ENCODE measurements around the gene FPR1.
"Not testable (repeated sequence)": the region's sequence is repeated elsewhere in the genome, so short reads cannot be mapped to it uniquely, and the experiment has no call there.

The FPR1 gene

DNA sequence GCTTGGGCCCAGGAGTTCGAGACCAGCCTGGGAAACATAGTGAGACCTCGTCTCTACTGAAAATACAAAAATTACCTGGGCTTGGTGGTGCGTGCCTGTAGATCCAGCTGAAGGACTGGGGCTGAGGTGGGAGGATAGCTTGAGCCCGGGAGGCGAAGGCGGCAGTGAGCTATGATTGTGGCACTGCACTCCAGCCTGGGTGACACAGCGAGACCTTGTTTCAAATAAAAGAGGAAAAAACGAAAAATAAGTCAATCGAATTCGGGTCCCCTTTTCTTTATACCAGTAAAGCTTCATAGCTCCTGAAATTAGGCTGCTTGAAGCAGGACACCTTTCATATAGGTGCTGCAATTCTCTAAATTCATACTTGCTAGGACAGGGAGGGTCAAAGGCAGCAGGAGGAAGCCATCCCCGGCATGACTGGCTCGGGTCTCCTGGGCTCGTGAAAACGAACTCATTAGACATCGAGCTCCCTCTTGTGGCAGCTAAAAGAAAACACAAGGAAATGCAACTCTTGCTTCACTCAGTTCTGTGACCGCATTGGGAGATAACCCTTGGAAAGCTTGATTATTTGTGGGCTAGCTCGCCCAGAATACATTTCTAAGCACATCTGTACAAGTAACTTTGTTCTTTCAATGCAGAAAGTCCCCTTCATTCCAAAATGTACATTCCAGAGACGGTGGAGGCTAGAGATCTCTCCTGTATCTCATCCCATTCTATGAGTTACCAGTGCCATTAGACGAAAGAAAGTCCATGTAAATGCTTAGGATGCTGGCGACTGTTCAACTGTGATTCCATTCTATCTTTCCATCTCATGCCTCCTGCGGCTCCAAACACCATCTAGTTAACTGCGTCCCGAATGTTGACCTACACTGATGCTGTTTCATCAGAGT, 26.1 kb upstream of the FPR1 start:
- DNase-seq = peak; percentile 47

DNA sequence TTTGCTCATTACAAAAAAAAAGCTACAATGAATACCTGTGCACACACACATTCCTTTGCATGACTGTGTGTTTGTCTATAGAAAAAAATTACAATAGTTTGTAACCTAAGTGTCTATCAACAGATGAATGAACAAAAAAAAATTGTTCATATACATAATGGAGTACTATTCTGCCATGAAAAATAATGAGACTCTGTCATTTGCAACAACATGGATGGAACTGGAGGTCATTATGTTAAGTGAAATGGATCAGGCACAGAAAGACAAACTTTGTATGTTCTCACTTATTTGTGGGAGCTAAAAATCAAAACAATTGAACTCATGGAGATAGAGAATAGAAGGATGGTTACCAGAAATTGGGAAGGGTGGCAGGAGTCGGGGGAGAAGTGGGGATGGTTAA, 24.9 kb upstream of the FPR1 start:
- DNase-seq = not testable (repeated sequence)

DNA sequence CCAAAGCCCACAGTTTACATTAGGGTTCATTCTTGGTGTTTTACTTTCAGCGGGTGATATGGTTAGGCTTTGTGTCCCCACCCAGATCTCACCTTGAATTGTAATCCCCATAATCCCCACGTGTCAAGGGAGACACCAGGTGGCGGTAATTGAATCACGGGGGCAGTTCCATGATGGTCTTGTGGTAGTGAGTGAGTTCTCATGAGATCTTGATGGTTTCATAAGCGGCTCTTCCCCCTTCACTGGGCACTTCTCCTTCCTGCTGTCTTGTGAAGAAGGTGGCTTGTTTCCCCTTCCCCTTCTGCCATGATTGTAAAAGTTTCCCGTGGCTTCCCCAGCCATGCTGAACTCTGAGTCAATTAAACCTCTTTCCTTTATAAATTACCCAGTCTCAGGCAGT, 21.3 kb upstream of the FPR1 start:
- DNase-seq = no peak

DNA sequence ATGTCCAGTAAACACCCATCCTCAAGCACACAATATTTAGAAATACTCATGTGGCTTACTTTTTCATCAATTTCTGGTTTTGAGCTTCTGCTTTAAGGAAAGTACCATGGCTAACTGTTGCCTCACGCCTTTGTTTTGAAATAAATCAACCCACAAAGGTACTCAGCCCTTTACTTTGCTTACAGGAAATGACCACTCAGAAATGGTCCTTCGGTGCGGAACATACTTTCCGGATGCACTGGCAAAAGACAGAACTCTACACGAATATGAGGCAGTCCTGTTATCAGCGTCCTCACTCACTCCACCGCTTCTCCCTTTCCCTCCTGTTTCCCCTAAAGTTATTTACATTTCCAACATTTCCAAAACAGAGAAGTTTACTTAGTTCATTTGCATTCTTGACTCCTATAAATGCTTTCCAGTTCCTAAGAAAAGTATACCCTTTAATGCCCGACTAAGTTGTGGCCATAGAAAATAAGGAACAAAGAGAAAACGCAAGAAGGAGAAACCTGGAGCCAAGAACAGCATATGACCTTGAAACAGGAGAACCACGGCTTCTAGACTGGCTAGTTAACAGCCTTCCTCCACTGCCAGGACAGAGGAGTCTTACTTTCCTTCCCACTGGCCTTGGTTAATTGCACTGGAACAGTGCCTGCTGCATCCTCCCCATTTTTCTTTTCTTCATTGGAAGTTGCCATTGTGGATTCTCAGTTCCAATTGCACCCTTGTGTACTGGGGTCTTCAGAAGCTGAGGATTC, 19.9 kb upstream of the FPR1 start:
- no peak for DNase-seq

DNA sequence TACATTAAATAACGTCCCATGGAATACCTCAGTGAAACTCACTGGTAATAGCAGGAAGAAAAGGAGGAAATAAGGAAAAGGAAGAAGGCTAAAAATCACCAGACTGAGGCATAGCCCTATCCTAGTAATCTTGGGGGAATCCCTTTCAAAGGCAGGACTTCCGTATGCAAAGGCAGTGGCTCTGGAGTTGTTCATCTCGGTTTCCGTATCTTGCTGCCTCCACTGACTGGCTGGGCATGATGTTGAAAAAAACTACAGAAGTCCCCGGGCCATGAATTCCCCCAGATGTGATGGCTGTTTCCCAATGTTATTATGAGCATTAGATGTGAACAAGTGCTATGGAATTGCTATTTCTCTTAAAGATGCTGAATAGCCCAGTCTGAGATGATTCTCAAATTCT, 14.8 kb upstream of the FPR1 start:
- no peak for DNase-seq

DNA sequence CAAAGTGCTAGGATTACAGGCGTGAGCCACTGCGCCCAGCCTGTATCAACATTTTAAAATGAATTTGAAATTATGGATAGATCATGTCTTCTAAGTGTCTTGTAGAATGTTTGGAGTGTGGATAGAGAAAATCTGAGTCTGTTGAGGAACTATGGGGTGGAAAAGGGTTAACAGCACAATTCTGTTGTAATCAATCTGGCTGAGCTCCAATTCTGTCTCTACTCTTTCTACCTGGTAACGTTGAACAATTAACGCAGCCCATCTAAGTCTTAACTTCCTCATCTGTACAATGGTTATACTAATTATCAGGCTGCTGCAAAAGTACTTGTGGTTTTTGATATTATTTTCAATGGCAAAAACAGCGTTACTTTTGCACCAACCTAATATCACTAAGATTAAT, 13.4 kb upstream of the FPR1 start:
- DNase-seq = no peak

DNA sequence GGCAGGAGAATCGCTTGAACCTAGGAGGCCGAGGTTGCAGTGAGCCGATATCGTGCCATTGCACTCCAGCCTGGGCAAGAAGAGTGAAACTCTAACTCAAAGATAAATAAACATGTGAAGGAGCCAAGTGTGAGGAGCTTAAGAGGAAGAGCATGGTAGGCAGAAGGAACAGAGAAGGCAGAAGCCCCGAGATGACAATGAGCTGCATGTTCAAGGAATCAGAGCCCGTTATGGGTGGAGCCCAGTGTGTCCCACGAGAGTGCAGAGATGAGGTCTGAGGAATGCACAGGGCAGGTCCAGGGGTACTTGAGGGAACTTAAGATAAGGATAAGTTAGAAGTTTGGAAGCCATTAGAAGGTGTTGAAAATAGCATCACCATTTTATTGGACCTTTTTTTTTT, 10.0 kb upstream of the FPR1 start:
- DNase-seq = no peak

DNA sequence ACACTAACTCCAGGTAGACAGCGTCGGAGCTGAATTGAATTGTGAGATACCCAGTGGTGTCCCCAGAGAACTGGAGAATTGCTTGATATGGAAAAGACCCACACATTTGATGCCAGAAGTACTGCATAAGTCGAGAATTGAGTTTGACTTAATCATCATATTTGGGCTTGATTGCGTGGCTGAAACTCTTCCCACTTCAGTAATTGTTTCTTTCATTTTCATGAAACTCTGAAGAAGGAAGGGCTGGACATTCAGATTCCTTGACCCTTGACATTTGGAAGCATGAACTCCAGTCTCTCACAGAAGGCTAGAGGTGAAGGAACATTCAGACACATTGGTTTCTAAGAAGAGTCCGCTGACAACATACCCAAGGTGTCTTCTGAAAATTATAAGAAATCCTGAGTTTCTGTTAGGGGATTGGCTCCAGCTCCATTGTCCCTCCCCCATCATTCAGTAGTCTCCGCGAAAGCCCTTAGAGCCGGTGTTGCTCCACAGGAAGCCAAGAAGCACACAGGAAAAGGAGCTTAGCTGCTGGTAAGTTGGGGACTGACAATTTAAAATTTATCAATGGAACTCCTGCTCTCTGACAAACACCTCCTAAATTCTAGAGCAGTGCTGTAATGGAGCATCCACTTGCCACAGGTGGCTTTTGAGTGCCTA, 9.1 kb upstream of the FPR1 start, which contains the start of gene FPR2:
Gene FPR2 (plus strand): TSS at position 484 of the 660 bp plus-strand sequence. CDS start 7,479 bp downstream, outside the sequence.
- no peak for DNase-seq

DNA sequence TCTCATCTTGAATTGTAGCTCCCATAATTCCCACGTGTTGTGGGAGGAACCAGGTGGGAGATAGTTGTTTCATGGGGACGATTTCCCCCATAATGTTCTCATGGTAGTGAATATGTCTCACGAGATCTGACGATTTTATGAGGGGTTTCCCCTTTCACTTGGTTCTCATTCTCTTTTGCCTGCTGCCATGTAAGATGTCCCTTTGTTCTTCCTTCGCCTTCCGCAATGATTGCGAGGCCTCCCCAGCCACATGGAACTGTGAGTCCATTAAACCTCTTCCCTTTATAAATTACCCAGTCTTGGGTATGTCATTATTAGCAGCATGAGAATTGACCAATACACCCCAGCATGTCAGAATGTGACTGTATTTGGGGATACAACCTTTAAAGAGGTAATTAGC, 3.9 kb upstream of the FPR1 start:
- DNase-seq = no peak

DNA sequence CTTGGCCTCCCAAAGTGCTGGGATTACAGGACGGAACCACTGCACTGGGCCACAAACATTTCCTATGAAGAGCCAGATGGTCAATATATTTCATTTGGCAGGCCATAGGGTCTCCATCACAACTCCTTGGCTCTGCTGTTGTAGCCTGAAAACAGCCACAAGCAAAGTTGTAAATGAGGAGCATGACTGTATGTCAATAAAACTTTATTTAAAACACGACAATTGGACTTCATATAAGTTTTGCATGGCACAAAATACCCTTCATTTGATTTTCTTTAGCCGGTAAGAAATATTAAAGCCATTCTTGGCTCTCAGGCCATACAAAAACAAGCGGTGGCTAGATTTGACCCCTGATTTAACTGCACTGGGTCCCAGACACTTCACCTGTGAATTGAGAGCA, 3.1 kb upstream of the FPR1 start:
- DNase-seq = no peak

DNA sequence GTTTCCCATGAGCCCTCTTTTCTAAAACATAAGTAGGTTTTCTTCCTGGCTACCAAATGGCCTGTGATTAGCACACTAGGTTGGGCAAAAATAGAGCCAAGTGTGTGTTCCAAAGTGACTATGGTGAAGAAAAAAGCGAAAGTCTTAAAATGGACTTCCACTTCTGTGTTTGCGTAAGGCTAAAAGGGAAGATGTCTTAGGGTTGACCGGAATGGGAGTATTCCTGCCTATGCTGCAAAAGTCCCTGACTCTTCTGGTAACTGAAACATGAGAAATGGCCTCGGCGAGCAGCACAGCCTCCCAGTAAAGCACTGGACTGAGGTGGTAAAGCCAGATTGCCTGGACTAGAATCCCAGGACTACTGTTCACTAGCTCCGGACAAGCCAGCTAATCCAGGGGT, 2.4 kb upstream of the FPR1 start:
- DNase-seq = no peak

DNA sequence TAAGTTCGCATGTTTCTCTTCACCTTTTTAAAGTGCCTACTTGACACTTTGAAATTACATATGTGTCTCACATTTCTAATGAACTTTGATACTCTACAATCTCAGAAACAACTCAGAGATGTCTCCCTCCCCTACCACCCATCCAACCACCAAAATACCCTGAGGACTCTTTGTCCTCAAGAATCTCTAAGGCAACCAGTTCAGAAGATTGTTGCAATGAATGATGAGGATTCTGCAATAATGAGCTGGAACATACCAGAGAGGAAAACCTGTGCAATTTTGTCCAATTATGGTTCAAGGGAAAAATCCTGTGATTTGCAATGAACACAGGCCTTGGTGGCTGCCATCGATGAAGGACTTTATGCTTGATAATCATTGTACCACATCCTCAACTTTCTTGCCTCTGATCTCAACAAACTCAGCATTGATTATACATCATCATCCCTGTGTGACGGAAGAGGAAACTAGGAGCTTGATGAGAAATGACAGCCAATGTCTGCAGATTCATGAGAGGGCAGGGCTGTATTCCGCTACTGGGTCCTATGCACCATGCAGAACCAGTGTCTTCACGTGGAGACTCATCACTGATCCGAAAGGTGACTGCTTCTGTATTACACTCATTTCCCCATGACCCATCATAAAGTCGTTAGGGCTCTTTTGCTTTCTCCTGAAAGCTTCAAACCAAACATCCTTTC, 1.1 kb downstream of the FPR1 start:
- no peak for DNase-seq

DNA sequence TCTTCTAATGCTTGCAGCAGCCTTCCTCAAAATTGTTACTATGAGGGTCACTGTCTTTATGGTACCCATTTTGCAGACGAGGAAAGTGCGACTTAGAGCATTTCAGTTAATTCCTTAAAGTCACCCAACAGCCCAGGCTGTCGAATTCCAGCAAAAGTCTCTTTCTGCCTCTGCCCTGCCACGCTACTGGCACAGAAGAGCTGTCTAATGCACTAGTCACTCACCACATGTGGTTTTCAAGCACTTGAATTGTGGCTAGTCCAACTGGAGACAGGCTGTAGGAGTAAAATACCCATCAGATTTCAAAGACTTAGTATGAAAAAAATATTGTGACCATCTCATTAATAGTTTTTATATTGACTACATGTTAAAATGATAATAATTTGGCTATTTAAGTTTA, 1.7 kb downstream of the FPR1 start:
- DNase-seq = no peak

DNA sequence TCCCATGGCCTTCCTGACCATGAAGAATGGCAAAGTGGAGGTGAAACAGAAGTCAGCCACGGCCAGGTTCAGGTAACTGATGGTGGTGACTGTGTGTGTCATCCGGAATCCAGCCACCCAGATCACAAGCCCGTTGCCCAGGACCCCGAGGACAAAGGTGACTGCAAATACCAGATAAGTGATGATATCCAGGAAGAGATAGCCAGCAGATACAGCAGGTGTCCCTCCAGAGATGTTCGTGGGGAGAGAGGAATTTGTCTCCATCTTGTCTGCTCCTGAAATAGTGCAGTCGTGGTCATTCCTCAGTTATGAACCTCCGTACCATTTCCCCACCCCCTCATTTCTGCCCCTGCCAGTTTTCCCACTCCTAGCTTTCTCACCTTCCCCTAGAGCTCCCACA, 4.9 kb downstream of the FPR1 start:
- no peak for DNase-seq

DNA sequence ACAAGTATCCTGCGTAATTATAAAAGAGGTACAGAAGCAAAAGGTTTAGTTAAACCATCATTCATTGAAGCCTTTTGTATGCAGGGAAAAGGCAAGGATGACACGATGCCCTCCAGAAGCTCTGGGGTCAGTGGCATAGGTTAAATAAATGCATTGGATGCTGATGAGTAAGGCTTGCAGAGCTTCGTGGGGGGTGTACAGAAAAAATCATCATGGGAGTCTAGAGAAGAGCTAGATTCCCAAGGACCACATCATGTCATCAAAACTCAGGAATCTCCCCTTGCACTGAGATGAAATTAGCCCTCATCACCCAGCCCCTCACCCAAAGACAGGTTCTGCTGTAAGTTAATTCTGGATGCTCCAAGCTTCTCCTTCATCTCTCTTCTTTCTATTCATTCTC, 8.3 kb downstream of the FPR1 start:
- no peak for DNase-seq

DNA sequence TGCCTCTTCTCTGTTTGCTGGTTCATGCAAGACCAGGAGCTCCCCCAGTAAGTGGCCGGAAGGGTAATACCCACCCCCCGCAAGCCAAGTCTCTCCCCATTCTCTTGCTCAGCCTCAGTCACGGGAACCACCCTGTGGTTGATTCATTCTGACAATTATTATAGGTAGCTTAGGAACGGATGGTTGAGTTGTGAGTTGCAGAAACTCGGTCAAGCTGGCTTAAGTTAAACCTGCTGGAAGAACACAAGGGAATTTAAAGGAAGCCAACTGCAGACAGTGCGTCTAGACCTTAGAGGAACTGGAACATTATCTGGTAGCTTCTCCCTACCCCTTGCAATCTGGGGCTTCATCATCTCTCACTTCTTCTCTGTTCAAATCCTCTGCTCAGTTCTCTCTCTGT, 8.9 kb downstream of the FPR1 start:
- DNase-seq = no peak

DNA sequence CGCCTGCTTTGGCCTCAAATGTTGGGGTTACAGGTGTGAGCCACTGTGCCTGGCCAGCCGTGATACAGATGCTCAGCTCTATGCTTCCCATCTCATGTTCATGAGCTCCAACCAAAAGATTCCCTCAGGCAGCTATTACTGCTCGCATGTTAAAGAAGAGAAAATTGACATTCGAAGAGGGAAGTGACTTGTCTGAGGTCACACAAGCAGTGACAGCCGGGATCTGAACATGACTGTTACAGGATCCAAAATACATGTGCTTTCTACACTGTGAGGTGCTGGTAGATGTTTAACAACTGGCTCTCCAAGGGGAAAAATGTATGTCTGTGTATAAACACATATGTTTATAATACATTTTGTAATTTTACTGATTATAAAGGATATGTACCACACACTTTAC, 11.3 kb downstream of the FPR1 start:
- DNase-seq = no peak

DNA sequence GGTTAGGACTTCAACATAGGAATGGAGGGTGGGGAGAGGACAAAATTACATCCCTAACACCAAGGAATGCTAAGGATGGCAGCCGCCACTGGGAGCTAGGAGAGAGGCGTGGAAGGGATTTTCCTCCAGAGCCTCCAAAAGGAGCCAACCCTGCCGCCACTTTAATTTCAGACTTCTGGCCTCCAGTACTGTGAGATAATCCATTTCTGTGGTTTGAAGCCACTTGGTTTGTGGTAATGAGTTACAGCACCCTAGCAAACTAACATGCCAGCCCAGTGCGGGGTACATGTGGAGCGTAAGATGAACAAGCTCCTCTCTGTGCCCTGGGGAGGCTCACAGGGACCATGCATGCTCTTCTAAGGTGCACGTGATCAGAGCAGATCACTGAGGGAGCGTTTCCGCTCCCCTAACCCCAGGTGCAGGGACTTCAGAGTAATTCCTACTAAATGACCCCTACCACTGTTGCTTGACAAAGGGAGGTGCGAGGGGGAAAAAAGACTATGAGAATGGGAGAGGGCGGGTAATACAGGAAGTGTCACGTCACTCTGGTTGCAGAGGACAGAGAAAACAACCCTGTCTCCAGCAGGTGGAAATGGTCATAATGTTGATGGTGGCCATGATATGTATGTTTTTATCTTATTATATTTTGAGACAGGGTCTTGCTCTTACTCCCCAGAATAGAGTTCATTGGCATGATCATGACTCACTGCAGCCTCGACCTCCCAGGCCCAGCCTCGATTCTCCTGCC, 12.0 kb downstream of the FPR1 start:
- DNase-seq = no peak

DNA sequence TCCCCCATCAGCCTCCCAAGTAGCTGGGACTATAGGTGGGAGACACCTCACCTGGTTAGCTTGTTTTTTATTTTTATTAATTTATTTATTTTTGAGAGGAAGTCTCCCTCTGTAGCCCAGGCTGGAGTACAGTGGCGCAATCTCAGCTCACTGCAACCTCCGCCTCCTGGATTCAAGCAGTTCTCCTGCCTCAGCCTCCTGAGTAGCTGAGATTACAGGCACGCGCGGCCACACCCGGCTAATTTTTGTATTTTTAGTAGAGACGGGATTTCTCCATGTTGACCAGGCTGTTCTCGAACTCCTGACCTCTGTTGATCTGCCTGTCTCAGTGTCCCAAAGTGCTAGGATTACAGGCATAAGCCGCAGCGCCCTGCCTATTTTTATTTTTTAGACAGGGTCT, 13.2 kb downstream of the FPR1 start:
- DNase-seq = not testable (repeated sequence)

DNA sequence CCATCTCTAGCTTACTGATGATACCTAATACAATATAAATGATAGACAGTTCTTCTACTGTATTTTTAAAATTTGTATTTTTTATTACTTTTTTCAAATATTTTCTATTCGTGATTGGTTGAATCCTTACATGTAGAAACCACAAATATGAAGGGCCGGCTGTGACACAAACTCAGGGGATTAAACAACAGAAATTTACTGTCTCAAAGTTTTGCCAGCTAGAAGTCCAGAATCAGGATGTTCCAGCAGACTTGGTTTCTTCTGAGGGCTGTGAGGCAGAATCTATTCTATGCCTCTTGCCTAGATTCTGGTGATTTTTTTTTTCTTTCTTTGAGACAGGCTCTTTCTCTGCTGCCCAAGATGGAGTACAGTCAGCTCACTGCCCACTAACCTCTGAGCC, 13.8 kb downstream of the FPR1 start:
- no peak for DNase-seq

DNA sequence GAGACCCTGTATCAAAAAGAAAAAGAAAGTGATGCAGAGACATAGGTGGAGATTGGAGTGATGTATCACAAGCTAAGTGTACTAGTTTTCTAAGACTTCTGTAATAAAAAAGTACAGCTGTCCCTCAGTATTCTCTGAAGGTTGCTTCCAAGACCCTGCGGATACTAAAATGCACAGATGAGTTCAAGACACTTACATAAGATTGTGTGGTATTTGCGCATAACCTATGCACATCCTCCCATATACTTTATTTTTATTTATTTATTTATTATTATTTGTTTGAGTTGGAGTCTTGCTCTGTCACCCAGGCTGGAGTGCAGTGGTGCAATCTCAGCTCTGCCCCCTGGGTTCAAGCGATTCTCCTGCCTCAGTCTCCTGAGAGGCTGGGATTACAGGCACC, 14.3 kb downstream of the FPR1 start:
- no peak for DNase-seq

DNA sequence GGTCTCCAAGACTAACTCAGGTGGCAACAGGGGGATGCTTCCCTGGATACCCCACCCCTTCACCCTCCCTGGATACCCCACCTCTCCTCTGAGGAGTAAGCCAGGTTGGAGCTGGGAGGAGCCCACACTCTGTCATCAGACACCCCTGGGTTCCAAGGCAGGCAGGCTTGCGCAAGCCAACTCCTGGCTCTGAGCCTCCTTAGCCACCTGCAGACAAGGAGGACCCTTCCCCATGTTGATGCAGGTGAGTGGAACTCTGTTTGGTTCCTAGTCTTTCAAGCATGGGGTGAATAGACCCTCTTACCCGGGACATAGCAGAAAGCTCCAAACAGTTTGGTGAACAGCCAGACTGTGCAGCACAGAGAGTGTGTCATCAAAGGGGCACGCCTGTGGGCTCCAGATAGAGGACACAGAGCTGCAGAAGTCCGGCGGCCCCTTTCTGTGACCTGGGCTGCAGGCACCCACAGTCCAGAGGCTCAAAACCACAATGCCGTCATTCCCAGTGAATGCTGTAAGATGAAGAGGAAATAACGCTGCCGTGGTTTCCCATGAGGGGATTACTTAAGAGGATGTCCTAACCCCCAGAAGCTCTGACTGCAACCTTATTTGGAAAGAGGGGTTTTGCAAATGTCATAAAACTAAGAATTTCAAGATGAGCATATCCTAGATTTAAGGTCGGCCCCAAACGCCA, 15.8 kb downstream of the FPR1 start:
- DNase-seq = no peak
